Gastroesophageal sphincter (tissue), 3 donors: ENCODE results near the gene CUX1.

Source experiments
- CTCF ChIP-seq, 4 experiments: fragments of 200-600 bp in 2 of 4; fragments of 450-650 bp in 2 of 4; sonication (generic) in 1 of 4; IDR thresholded peaks; one replicate each; pipeline ENCODE4 v1.5.1; 2017 to 2019; ENCODE audit warnings: antibody characterized with exemption in 4 of 4, mild to moderate bottlenecking in 2 of 4, moderate library complexity in 2 of 4
- EP300 ChIP-seq: sonication (generic); formaldehyde crosslinking; IDR thresholded peaks from one replicate; pipeline ENCODE4 v1.6.1; 2017; ENCODE audit warnings: antibody characterized with exemption, mild to moderate bottlenecking
- POLR2A ChIP-seq, 2 donors: fragments of 450-650 bp; IDR thresholded peaks; one replicate each; pipeline ENCODE4 v1.6.1; 2017; ENCODE audit warnings: antibody characterized with exemption in 2 of 2, mild to moderate bottlenecking in 2 of 2, moderate library complexity in 1 of 2
- POLR2AphosphoS5 ChIP-seq: sonication (generic); formaldehyde crosslinking; IDR thresholded peaks from one replicate; pipeline ENCODE4 v1.6.1; 2017; ENCODE audit warnings: antibody characterized with exemption

- no peak for TF ChIP-seq POLR2A (IDR thresholded peaks at IDR 0.05)
- no peak for TF ChIP-seq CTCF (IDR thresholded peaks at IDR 0.05)
- no peak for TF ChIP-seq POLR2AphosphoS5
- no peak for TF ChIP-seq EP300
Measured at GRCh38 chr7:101929256-101929655, 111.8 kb downstream of the CUX1 start.
